Kidney epithelial cell (primary cell): ENCODE measurements around the gene CDKN2B. TPM values are rescaled to one million over a fixed set of nuclear protein-coding genes. Genes with fewer than 3 reads are reported as not detected.

Source experiments
- DNase-seq: peaks from one replicate; pipeline ENCODE4 v3.0.0-alpha.2; 2010; ENCODE audit warnings: low read depth
- H3K27me3 ChIP-seq: 2 replicates; pipeline ENCODE4 v1.6.0; 2011; ENCODE audit warnings: low read length; ENCODE audit not compliant: control insufficient read depth, insufficient read depth
- H3K36me3 ChIP-seq: 2 replicates; pipeline ENCODE4 v1.5.1; 2011; ENCODE audit warnings: low read length; ENCODE audit not compliant: control insufficient read depth, insufficient read depth
- H3K4me3 ChIP-seq: 2 replicates; pipeline ENCODE4 v1.5.1; 2011; ENCODE audit warnings: low read depth, mild to moderate bottlenecking, control low read depth, low read length
- total RNA-seq: library from RNA; depleted of rRNA; stranded (reverse); fragments of >200 nt; gene quantifications from 2 replicates; pipeline ENCODE4 v1.2.3, GENCODE V29; 2015
- TF ChIP-seq, protein P1 (sequence below): IDR thresholded peaks from 2 replicates; pipeline ENCODE4 v1.5.1; 2011; ENCODE audit warnings: mild to moderate bottlenecking, moderate library complexity, low read length, control low read depth, inconsistent platforms; ENCODE audit not compliant: insufficient read depth, poor library complexity, severe bottlenecking

CDKN2B gene
- total RNA-seq, 1 donor from 2014 or later, result 16.7 TPM

DNA sequence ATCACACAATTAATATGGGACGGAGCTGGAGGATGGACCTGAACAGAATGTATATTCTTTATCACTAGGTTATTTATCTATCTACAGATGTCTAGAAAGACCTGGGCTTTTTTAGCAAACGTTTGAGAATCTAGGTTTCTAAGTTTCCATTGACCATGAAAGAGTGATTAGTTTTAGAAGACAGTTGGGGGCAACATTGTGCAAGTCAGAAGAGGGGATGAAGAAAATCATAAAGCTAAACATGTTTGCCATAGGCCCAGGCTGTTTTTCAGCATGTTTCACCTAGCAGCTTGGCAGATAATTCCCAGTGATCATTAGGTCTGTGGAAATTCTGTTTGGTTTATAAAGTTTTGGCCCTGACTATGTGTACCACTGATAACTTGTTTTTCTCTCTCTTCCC, 44.1 kb upstream of the CDKN2B start:
- DNase-seq, result no peak
- H3K27me3 ChIP-seq, result no peaks in the 10 kb centered on the region
- H3K4me3 ChIP-seq, result no peak overlapping the region
- TF ChIP-seq, protein P1, sequence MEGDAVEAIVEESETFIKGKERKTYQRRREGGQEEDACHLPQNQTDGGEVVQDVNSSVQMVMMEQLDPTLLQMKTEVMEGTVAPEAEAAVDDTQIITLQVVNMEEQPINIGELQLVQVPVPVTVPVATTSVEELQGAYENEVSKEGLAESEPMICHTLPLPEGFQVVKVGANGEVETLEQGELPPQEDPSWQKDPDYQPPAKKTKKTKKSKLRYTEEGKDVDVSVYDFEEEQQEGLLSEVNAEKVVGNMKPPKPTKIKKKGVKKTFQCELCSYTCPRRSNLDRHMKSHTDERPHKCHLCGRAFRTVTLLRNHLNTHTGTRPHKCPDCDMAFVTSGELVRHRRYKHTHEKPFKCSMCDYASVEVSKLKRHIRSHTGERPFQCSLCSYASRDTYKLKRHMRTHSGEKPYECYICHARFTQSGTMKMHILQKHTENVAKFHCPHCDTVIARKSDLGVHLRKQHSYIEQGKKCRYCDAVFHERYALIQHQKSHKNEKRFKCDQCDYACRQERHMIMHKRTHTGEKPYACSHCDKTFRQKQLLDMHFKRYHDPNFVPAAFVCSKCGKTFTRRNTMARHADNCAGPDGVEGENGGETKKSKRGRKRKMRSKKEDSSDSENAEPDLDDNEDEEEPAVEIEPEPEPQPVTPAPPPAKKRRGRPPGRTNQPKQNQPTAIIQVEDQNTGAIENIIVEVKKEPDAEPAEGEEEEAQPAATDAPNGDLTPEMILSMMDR, result no peak
- no peaks in the 10 kb centered on the region for H3K36me3 ChIP-seq

DNA sequence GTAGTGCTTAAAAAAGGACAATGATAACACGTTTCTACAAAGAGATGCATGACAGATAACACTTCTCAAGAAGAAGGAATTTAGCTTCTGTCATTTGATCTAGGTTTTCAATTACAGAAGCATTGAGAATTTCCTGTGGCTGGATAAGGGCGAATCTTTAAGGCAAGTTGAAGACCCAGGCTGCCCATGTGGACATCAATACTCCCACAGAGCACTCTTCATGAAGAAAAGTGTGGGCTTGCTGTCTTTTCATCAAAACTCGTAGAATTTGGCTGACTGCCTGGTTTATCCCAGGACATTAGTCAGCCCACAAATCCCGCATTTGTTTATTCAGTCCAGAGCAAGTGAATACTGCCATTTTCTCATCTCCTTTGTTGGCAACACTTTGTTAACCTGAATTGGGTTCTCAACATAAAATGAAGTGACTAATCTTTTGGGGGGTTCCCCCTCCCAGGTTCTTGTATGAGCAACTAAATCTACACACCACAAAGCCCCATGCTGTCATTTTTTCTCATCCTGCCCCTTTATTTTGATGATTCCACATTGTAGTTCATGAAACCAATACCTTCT, 43.4 kb upstream of the CDKN2B start:
- Histone ChIP-seq H3K4me3 (no peak overlapping the region), H3K36me3 (no peaks in the 10 kb centered on the region), H3K27me3 (no peaks in the 10 kb centered on the region)
- DNase-seq, result peak; percentile 99
- TF ChIP-seq, protein P1, result no peak

DNA sequence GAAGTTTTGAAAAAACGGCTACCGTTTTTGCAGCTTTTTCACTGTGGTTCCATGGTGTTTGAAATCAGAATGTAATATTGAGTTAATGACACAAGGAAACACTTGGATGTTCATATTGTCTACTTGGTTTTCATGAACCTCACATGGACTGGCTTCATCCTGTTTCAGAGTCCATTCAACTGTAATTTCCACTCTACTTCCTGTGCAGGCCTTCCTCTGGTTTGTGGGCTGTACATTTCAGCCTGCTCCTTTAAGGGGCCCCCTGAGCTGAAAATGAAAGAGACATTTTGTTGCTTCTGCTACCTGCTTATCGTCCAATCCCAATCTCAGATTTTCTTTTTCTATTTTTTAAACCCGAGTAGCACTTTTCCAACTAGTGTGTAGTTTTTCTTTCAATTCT, 41.8 kb upstream of the CDKN2B start:
- Histone ChIP-seq H3K36me3 (no peaks in the 10 kb centered on the region), H3K27me3 (no peaks in the 10 kb centered on the region), H3K4me3 (no peak overlapping the region)
- TF ChIP-seq, protein P1, result no peak
- no peak for DNase-seq

DNA sequence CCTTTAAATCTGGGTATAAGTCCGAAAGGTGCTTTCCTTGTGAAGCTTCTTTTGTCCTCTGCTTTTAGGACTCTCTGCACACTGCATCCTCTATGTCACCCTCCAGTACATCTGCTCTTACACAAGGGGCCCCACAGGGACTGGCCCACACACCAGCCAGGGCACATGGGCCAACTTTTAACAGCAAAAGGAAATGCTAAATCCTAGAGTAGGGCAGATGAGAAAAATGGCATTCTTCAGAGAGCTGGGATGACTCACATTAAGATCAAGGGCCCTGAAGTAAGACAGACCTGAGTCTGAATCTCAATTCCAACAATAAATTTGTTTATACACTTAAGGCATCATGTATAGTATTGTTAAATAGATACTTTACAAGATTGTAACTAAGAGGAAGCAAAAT, 40.3 kb upstream of the CDKN2B start:
- no peak for DNase-seq
- TF ChIP-seq, protein P1, result no peak
- H3K27me3 ChIP-seq, result no peaks in the 10 kb centered on the region
- no peaks in the 10 kb centered on the region for H3K36me3 ChIP-seq
- H3K4me3 ChIP-seq, result no peak overlapping the region

DNA sequence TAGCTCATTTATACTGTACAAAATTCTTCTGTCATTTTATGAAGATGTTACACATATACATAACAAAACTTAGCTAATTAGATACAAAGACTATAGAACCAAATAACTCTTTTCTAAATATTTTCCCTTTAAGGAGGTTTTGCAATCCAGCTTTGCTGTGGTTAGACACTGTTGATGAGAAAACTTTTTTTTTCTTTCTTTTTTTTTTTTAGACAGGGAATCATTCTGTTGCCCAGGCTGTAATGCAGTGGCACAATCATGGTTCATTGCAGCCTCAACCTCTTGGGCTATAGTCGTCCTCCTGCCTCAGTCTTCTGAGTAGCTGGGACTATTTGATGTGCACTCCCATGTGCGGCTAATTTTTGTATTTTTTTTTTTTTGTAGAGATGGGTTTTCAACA, 38.5 kb upstream of the CDKN2B start:
- TF ChIP-seq, protein P1, result no peak
- DNase-seq, result no peak
- H3K27me3 ChIP-seq, result no peaks in the 10 kb centered on the region
- H3K4me3 ChIP-seq, result no peak overlapping the region
- no peaks in the 10 kb centered on the region for H3K36me3 ChIP-seq

DNA sequence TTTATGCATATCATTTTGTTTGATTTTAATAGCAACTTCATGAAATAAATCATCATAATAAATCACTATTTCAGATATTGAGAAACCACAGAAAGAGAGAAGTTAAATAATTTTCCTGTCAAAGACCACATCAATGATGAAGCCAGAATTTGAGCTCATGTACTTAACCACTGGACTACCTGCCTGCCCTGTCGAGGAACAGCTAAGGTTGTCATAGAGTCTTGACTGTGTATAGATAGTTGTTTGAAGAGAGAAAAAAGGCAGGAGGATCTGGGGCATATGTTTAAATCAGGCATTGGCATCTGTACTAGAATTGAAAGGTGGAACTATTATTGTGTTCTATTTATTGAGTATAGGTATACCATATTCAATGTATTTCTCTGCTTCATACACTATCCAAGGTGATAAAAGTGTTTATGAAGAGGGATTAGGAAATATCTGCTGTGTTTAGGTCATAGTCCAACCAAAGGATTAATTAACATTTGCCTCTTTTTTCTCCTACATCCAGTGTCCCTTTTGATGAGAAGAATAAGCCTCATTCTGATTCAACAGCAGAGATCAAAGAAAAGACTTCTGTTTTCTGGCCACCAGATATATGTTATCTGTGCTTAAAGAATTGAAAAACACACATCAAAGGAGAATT, 37.3 kb upstream of the CDKN2B start:
- Histone ChIP-seq H3K27me3 (no peaks in the 10 kb centered on the region), H3K36me3 (no peaks in the 10 kb centered on the region), H3K4me3 (no peak overlapping the region)
- no peak for DNase-seq
- TF ChIP-seq, protein P1, result no peak
